ENCODE results near the gene CRB2.

DNA sequence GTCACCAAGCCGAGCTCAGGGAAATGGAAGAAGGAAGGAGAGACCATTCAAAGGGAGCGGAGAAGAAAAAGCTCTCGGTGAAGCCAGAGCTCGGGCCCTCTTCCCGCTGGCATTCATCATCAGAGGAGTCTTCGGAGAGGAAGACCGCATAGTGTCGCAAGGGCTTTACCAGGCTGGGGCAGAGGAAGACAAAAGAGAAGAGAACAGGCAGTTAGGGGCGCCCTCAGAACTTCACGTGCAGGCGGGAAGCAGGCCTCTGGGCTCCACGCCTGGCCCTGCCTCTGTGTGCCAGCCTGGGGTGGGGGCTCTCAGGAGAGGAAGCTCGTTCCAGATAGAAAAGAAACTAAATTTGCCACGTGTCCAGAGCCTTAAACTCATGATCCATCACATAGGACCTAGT, 31.7 kb downstream of the CRB2 start:
- TF ChIP-seq, protein P1, sequence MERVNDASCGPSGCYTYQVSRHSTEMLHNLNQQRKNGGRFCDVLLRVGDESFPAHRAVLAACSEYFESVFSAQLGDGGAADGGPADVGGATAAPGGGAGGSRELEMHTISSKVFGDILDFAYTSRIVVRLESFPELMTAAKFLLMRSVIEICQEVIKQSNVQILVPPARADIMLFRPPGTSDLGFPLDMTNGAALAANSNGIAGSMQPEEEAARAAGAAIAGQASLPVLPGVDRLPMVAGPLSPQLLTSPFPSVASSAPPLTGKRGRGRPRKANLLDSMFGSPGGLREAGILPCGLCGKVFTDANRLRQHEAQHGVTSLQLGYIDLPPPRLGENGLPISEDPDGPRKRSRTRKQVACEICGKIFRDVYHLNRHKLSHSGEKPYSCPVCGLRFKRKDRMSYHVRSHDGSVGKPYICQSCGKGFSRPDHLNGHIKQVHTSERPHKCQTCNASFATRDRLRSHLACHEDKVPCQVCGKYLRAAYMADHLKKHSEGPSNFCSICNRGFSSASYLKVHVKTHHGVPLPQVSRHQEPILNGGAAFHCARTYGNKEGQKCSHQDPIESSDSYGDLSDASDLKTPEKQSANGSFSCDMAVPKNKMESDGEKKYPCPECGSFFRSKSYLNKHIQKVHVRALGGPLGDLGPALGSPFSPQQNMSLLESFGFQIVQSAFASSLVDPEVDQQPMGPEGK (CRISPR knock-in tag; IDR thresholded peaks at IDR 0.05; ENCODE audit: borderline replicate concordance): no peak
- no peak for TF ChIP-seq GLIS3 (CRISPR knock-in tag; IDR thresholded peaks at IDR 0.05)
